CD4-positive, CD25-positive, alpha-beta regulatory T cell (primary cell): ENCODE measurements around the gene PANK2. TPM values are rescaled to one million over a fixed set of nuclear protein-coding genes. Genes with fewer than 3 reads are reported as not detected.

Source experiments
- ATAC-seq, 2 donors: fragments of 150-1000 bp; cut with Tn5 transposase; one replicate each; pipeline ENCODE4 v1.10.0; 2021; ENCODE audit warnings: low read depth in 2 of 2, moderate number of reproducible peaks in 2 of 2, moderate library complexity in 1 of 2
- DNase-seq, 3 donors: peaks; one replicate each; pipeline versions ENCODE4 v3.0.0 to v3.0.0-alpha.2; 2012 to 2022; ENCODE audit warnings: mixed read lengths in 1 of 3
- H3K27ac ChIP-seq: one replicate; pipeline ENCODE4 v1.7.0; 2013; ENCODE audit warnings: mild to moderate bottlenecking, low read length; ENCODE audit not compliant: insufficient read depth, poor library complexity, severe bottlenecking
- H3K27me3 ChIP-seq: one replicate; pipeline ENCODE4 v1.7.0; 2013; ENCODE audit warnings: low read length; ENCODE audit not compliant: control insufficient read depth, insufficient read depth
- H3K36me3 ChIP-seq: one replicate; pipeline ENCODE4 v1.7.0; 2013; ENCODE audit warnings: mild to moderate bottlenecking, low read length, moderate library complexity; ENCODE audit not compliant: control insufficient read depth, insufficient read depth
- H3K4me1 ChIP-seq: 2 replicates; pipeline ENCODE4 v1.7.0; 2013; ENCODE audit warnings: mild to moderate bottlenecking, low read length; ENCODE audit not compliant: insufficient read depth, control insufficient read depth, poor library complexity, severe bottlenecking
- H3K4me3 ChIP-seq: one replicate; pipeline ENCODE4 v1.7.0; 2013; ENCODE audit warnings: low read depth, mild to moderate bottlenecking, low read length, moderate library complexity
- H3K9me3 ChIP-seq, 2 experiments: 1 replicate in 1 of 2; 2 replicates in 1 of 2; pipeline ENCODE4 v1.7.0; 2013; ENCODE audit warnings: low read length in 2 of 2, mild to moderate bottlenecking in 1 of 2, moderate library complexity in 1 of 2; ENCODE audit not compliant: control insufficient read depth in 2 of 2
- H3K27ac Mint-ChIP-seq, 3 donors: one replicate each; pipeline ENCODE4 v1.8.0; 2020 to 2022; ENCODE audit warnings: mild to moderate bottlenecking in 3 of 3, mixed read lengths in 3 of 3, moderate library complexity in 2 of 3
- H3K27me3 Mint-ChIP-seq: one replicate; pipeline ENCODE4 v1.8.0; 2022; ENCODE audit warnings: mild to moderate bottlenecking, mixed read lengths
- H3K36me3 Mint-ChIP-seq: one replicate; pipeline ENCODE4 v1.8.0; 2020; ENCODE audit warnings: mixed read lengths
- H3K4me1 Mint-ChIP-seq, 4 donors: one replicate each; pipeline ENCODE4 v1.8.0; 2020 to 2022; ENCODE audit warnings: mixed read lengths in 4 of 4, mild to moderate bottlenecking in 1 of 4
- H3K4me3 Mint-ChIP-seq, 4 donors: one replicate each; pipeline ENCODE4 v1.8.0; 2020 to 2022; ENCODE audit warnings: mild to moderate bottlenecking in 4 of 4, mixed read lengths in 4 of 4, moderate library complexity in 3 of 4
- H3K9me3 Mint-ChIP-seq, 7 donors: one replicate each; pipeline ENCODE4 v1.8.0; 2020 to 2022; ENCODE audit warnings: mixed read lengths in 7 of 7, mild to moderate bottlenecking in 3 of 7, moderate library complexity in 2 of 7
- polyA plus RNA-seq, 4 donors: library from polyadenylated mRNA; unstranded; fragments of 300-500 nt; fragmentation: Illumina TruSeq; gene quantifications; one replicate each; pipeline ENCODE4 v1.2.3, GENCODE V29; 2021
- total RNA-seq: library from RNA; stranded (reverse); gene quantifications from one replicate; pipeline ENCODE4 v1.2.3, GENCODE V29; 2022

Gene PANK2
- total and polyA plus RNA-seq, 5 donors from 2014 or later, result 44.4 to 63.2 (median 52.0) TPM

DNA sequence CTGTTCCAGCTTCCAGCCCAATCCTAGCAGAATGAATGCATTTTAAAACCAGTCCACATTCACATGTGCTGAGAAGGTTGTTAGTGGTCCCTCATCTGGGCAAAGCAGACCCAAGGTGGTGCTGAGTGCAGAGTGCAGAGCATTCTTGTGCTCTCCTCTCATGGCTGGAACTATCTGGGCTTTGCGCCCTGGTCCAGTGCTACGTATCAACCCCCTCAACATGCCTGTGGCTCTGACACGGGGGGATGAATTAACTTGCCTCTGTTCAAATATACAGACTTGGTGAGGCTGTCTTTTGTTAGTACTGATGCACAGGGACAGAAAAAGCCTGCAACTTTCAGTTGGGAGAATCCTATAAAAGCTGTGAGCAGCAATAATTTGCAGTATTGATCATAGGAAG lies 42.5 kb downstream of the PANK2 start:
- peak overlapping the region in 1 of 3 donors; percentile 92 for H3K27ac Mint-ChIP-seq
- no peak for ATAC-seq
- peaks cover 12% of the 10 kb centered on the region for H3K4me1 ChIP-seq

DNA sequence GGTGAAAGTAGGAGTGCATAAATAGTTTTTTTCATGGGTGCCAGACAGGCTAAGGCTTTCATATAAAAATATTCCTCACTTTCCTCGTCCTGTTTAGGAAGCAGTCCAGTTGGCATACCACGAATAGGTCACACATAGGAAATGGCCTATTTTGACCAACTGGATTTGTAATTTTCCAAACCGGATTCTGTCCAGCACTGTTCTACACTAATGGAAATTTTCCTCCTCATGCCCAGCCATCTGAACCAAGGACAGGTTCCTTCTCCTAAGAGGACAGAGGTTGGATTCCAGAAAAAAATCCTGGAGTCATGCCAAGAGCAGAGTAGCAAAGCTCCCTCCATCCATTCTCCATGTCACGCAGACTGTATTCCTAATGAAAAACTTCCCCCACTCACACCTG lies 43.1 kb downstream of the PANK2 start:
- peak overlapping the region; percentile 71 to 88 (median 82) for H3K4me3 Mint-ChIP-seq
- Histone ChIP-seq H3K36me3 (no peaks in the 10 kb centered on the region), H3K9me3 (no peaks in the 10 kb centered on the region), H3K27ac (no peak overlapping the region), H3K27me3 (no peaks in the 10 kb centered on the region), H3K4me3 (peak overlapping the region; percentile 85), H3K4me1 (peaks cover 12% of the 10 kb centered on the region)
- H3K36me3 Mint-ChIP-seq, result peaks cover 14% of the 10 kb centered on the region
- peaks cover 0 to 2% (median 0%) of the 10 kb centered on the region in 7 donors for H3K9me3 Mint-ChIP-seq
- ATAC-seq (no peak), DNase-seq (no peak)
- peak overlapping the region; percentile 58 to 92 (median 92) for H3K27ac Mint-ChIP-seq
- H3K27me3 Mint-ChIP-seq, result no peaks in the 10 kb centered on the region
- H3K4me1 Mint-ChIP-seq, result peaks cover 10 to 39% (median 25%) of the 10 kb centered on the region in 4 donors

More for the DNA sequence above, 42.5 kb downstream of the PANK2 start:
- Mint-ChIP-seq H3K36me3 (peaks cover 13% of the 10 kb centered on the region), H3K4me3 (peak overlapping the region in 3 of 4 donors; percentile 19 to 71 (median 21)), H3K4me1 (peaks cover 10 to 43% (median 27%) of the 10 kb centered on the region in 4 donors), H3K9me3 (peaks cover 0 to 2% (median 0%) of the 10 kb centered on the region in 7 donors), H3K27me3 (no peaks in the 10 kb centered on the region)
- H3K36me3 ChIP-seq, result no peaks in the 10 kb centered on the region
- H3K27ac ChIP-seq, result no peak overlapping the region
- DNase-seq, result no peak
- H3K27me3 ChIP-seq, result no peaks in the 10 kb centered on the region
- H3K9me3 ChIP-seq, result no peaks in the 10 kb centered on the region
- H3K4me3 ChIP-seq, result no peak overlapping the region

DNA sequence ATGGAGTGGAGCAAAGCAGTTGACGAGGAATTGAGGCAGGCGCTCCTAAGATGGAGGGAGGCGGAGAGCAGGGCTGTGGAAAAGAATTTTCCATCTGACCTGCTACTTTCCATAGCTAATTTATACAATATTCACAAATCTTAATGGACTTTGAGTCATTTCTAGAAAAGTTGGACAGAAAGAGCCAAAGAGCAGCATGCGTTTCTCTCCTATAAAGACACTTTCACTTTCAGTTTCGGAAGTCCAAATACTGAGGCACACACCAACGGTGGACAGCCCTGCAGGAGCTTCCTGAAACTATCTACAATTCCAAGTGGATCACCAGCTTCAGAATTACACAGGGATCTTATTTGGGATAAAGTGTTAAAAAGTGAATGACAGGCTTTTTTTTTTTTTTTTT lies 43.5 kb downstream of the PANK2 start:
- Histone ChIP-seq H3K27me3 (no peaks in the 10 kb centered on the region), H3K9me3 (no peaks in the 10 kb centered on the region), H3K36me3 (no peaks in the 10 kb centered on the region), H3K4me3 (peak overlapping the region; percentile 85), H3K4me1 (peaks cover 12% of the 10 kb centered on the region), H3K27ac (no peak overlapping the region)
- DNase-seq (no peak), ATAC-seq (no peak)
- Mint-ChIP-seq H3K27me3 (no peaks in the 10 kb centered on the region), H3K36me3 (peaks cover 18% of the 10 kb centered on the region), H3K27ac (peak overlapping the region; percentile 58 to 92 (median 92)), H3K9me3 (peaks cover 0 to 3% (median 0%) of the 10 kb centered on the region in 7 donors), H3K4me3 (peak overlapping the region; percentile 71 to 88 (median 82)), H3K4me1 (peaks cover 10 to 39% (median 25%) of the 10 kb centered on the region in 4 donors)

DNA sequence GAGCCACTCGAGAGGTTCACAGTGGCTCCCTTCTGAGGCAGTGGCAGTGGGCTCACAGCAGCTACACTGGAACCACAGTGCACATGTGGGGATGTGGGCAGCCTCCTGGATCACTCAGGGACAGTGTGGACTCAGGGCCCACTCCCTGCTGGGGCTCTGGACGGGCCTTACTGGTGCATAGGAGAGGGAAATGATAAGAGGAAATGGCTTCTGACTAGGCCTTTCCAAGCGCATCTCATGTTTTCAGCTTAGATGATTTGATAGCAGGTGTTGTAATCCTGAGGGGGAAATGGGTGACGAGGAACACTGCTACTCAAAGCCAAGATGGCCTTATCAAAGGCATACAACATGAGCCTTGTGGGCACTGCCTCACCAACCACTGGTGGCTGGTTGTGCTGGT lies 44.0 kb downstream of the PANK2 start:
- Mint-ChIP-seq H3K9me3 (peaks cover 0 to 3% (median 0%) of the 10 kb centered on the region in 7 donors), H3K4me3 (peak overlapping the region; percentile 71 to 88 (median 82)), H3K27ac (peak overlapping the region; percentile 52 to 92 (median 92)), H3K27me3 (no peaks in the 10 kb centered on the region), H3K4me1 (peaks cover 5 to 34% (median 21%) of the 10 kb centered on the region in 4 donors), H3K36me3 (peaks cover 21% of the 10 kb centered on the region)
- no peaks in the 10 kb centered on the region for H3K9me3 ChIP-seq
- H3K4me1 ChIP-seq, result peaks cover 12% of the 10 kb centered on the region
- H3K27ac ChIP-seq, result no peak overlapping the region
- DNase-seq (no peak), ATAC-seq (no peak)
- no peaks in the 10 kb centered on the region for H3K27me3 ChIP-seq
- H3K4me3 ChIP-seq, result peak overlapping the region; percentile 85
- peaks cover 5% of the 10 kb centered on the region for H3K36me3 ChIP-seq

DNA sequence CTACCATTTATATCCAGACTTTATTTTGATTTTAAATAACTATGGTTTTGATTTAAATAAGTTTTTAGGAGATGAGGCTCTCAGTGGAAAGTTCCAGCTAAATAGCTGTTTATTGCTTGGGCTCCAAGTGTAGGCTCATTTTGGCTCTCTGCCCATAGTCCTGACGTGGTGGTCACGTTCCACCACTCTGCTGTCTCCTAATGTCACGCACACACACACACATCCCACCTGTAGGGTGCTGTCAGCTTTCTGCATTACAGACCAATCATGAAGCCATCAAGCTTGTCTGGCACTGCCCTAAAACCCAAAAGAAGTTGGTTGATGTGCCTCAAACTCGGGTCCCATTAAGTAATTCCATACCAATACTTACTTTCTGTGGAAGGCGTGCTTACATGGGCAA lies 45.4 kb downstream of the PANK2 start:
- DNase-seq (no peak), ATAC-seq (no peak)
- peaks cover 7% of the 10 kb centered on the region for H3K36me3 ChIP-seq
- H3K9me3 ChIP-seq, result peaks cover 0 to 1% of the 10 kb centered on the region in 2 experiments
- H3K27me3 ChIP-seq, result no peaks in the 10 kb centered on the region
- H3K27ac ChIP-seq, result no peak overlapping the region
- H3K9me3 Mint-ChIP-seq, result peaks cover 0 to 5% (median 2%) of the 10 kb centered on the region in 7 donors
- peaks cover 12% of the 10 kb centered on the region for H3K4me1 ChIP-seq
- H3K27me3 Mint-ChIP-seq, result no peaks in the 10 kb centered on the region
- H3K4me3 ChIP-seq, result no peak overlapping the region
- H3K36me3 Mint-ChIP-seq, result peaks cover 27% of the 10 kb centered on the region
- peaks cover 4 to 34% (median 17%) of the 10 kb centered on the region in 4 donors for H3K4me1 Mint-ChIP-seq
- H3K27ac Mint-ChIP-seq, result peak overlapping the region in 2 of 3 donors; percentile 26 to 42
- H3K4me3 Mint-ChIP-seq, result no peak overlapping the region

DNA sequence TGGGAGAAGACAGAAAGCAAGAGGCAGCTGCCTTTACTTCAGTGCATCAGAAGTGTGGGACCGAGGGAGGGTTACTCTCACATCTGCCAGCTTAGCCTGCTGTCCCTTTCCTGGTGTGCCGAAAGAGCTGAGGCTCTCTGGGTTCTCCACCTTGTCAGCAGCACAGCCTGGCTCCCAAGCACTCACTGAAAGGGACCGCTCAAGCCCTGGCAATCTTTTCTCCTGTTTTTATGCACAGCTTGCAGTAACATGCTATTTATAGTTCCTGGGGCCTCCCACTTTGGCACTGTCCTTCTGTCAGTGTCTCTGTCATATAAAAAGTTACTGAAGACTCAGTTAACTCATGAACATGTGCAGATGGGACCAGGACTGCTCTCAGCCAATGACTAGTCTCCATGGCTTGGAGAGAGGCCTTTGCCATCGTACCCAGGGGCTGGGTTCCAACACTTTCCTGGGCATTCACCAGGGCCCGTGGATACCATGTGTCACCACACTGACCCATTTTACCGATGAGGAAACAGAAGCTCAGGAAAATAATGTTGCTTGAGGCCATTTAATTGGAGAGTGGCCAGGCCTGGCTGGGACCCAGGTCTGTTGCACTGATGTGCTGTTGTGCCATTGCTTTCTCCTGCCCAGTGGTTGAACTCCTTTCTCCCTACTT lies 46.2 kb downstream of the PANK2 start:
- no peak overlapping the region for H3K27ac ChIP-seq
- no peak overlapping the region for H3K4me3 ChIP-seq
- Mint-ChIP-seq H3K27me3 (no peaks in the 10 kb centered on the region), H3K9me3 (peaks cover 0 to 9% (median 2%) of the 10 kb centered on the region in 7 donors), H3K36me3 (peaks cover 33% of the 10 kb centered on the region), H3K27ac (peak overlapping the region in 2 of 3 donors; percentile 26 to 42), H3K4me3 (no peak overlapping the region), H3K4me1 (peaks cover 0 to 28% (median 11%) of the 10 kb centered on the region in 4 donors)
- DNase-seq (no peak), ATAC-seq (no peak)
- peaks cover 9% of the 10 kb centered on the region for H3K36me3 ChIP-seq
- H3K4me1 ChIP-seq, result peaks cover 12% of the 10 kb centered on the region
- H3K27me3 ChIP-seq, result no peaks in the 10 kb centered on the region
- H3K9me3 ChIP-seq, result peaks cover 0 to 2% of the 10 kb centered on the region in 2 experiments

DNA sequence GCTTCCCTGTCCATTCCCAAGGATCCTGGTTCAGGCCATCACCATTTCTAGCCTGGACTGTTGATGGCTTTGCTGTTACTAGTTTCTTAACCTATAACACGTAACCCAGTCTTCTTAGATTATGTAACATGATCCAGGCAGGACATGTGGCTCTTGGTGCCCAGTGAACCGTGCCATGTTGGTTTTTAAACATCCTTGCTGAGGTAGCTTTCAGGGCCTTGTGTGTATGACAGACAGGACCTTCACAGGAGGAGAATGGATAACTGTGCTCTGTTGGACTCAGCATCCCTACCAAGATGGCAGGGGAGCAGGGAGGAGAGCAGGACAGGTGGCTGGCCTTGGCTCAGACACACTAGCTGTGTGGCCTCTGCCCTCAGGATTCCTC lies 46.8 kb downstream of the PANK2 start:
- H3K9me3 ChIP-seq, result peaks cover 0 to 2% of the 10 kb centered on the region in 2 experiments
- H3K27ac ChIP-seq, result no peak overlapping the region
- H3K4me1 ChIP-seq, result peaks cover 12% of the 10 kb centered on the region
- DNase-seq (no peak), ATAC-seq (no peak)
- H3K27me3 ChIP-seq, result no peaks in the 10 kb centered on the region
- Mint-ChIP-seq H3K27me3 (no peaks in the 10 kb centered on the region), H3K9me3 (peaks cover 0 to 12% (median 2%) of the 10 kb centered on the region in 7 donors), H3K4me1 (peaks cover 0 to 26% (median 9%) of the 10 kb centered on the region in 4 donors), H3K36me3 (peaks cover 37% of the 10 kb centered on the region), H3K27ac (peak overlapping the region in 1 of 3 donors; percentile 48), H3K4me3 (no peak overlapping the region)
- peaks cover 9% of the 10 kb centered on the region for H3K36me3 ChIP-seq
- no peak overlapping the region for H3K4me3 ChIP-seq
